ENCODE data around the gene GLDC.
"Not testable (repeated sequence)": the region's sequence is repeated elsewhere in the genome, so short reads cannot be mapped to it uniquely, and the experiment has no call there.

The GLDC gene

DNA sequence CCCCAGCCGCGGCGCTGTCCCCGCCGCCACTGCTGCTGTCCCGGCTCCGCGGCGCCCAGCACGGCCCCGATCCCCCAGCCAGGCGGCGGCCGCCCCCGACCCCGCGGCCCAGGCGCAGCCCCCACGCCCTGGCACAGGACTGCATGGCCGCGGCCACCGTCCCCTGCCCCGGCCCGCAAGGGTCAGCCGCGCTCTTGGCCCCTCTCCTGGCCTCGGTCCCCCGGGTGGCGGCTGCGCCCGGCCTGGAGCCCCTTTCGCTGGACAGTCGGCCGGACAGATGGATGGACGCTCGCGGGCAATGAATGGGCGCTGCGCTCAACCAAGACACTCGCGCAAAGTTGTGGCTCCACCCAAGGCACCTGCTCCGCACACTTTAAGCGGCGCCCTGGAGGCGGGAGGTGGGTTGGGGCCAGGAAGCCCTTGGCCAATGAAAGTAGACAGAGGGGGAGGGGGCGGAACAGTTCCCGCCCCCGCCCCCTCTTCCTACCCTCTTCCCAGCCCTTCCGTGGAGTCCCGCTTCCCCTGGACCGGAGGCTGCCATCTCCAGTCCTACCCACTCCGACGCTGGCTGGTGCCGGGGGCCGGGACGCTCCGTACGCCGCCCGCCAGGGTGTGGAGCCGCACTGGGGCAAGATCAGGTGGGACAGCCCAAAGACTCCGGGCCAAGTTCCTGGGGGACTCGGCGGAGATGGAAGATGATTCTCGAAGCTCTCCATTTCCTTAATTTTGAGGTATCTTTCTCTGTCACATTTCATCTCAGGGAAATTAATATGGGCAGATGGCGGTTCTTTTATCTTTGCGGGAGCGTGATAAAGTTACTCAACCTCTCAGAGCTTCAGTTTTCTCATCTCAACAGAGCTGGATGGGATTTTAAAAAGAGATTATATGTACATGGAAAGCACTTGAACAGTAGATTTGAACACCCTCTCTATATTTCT is at the start of gene GLDC:
GLDC (minus strand) TSS at position 375 of the 938 bp plus-strand sequence; CDS start at position 145, 230 bp downstream.
- DNase-seq = peak; percentile 25

DNA sequence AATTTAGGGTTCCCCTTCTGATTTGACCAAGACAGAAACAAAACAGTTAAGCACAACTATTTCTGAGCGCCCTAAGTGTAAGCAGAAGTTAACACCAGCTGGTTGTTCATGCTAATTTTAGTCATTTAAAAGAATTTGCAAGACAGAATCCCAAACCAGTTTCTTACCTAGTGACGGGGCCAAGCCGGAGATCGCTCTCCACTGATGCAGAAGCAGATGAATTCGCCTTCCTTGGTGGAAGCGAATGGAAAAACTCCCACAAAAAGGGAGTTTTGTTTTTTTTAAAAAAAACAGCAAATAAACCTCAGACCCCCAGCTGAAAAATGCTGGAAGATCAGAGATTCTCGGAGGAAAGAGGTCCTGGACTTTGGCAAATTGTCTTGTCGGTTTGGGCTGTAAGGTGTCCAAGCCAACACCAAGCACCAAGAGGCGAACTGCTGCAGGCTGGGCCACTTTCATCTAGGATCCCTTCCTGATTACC is 47.4 kb upstream of the GLDC start:
- DNase-seq = no peak

DNA sequence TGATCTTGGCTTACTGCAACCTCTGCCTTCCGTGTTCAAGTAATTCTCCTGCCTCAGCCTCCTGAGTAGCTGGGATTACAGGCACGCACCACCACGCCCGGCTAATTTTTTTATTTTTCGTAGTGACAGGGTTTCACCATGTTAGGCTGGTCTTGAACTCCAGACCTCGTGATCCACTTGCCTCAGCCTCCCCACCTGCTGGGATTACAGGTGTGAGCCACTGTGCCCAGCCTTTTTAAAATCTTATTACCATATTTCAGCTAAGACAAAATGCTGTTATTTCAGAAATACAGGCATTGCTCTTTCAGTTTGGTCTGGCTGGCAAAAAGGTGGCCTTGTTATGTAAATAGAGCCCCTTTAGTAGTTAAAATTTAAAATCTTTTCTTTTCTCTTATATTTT is 46.9 kb upstream of the GLDC start:
- no peak for DNase-seq

DNA sequence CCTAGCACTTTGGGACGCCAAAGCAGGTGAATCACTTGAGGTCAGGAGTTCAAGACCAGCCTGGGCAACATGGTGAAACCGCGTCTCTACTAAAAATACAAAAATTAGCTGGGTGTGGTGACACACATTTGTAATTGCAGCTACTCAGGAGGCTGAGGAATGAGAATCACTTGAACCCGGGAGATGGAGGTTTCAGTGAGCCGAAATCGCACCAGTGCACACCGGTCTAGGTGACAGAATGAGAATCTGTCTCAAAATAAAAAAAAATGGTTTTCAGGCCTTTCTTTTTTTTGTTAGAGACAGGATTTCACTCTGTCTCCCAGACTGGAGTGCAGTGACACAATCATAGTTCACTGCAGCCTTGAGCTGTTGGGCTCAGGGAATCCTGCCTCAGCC is 45.1 kb upstream of the GLDC start:
- not testable (repeated sequence) for DNase-seq

DNA sequence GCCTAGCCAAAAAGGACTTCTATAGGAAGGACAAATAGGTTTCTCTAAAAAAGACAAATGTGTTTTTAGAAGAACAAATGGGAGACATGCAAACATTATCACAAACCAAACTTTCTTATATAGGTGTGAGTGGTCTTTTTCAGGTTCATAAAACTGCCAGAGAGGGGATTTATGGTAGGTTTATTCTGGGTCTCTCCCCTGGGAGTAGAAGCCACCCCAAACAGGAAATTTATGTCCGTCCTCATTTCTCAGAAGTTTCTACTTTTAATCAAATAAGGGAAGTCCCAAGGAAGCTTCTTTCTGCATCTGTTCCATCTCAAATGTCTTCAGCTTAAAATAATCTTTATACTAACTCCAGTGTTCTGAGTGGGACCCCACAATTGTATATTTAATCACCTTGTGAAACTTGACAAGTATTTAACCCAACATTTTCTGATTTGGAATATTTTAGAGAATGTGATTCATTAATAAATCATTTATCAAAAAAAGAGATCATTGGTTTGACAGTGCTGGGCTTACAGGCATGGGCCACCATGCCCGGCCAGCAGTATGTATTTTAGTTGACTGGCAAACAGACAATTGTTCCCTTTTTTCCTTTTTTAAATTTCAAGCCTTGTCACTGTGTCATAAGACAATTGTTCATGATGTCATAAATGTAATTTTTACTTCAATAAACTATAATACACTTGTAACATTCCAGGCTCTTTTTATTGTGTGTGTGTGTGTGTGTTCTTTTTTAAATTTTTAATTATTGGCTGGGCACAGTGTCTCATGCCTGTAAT is 44.6 kb upstream of the GLDC start:
- no peak for DNase-seq

DNA sequence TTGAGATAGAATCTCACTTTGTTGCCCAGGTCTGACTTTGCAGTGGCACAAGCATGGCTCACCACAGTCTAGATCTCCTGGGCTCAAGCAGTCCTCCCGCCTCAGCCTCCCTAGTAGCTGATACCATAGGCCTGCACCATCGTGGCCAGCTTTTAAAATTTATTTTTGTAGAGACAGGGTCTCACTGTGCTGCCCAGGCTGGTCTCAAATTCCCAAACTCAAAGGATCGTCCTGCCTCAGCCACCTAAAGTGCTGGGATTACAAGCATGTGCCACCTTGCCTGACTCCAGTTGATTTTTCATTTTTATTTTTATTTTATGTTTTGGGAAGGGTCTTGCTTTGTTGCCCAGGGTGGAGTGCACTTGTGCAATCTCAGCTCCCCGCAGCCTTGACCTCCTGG is 41.7 kb upstream of the GLDC start:
- DNase-seq = no peak

DNA sequence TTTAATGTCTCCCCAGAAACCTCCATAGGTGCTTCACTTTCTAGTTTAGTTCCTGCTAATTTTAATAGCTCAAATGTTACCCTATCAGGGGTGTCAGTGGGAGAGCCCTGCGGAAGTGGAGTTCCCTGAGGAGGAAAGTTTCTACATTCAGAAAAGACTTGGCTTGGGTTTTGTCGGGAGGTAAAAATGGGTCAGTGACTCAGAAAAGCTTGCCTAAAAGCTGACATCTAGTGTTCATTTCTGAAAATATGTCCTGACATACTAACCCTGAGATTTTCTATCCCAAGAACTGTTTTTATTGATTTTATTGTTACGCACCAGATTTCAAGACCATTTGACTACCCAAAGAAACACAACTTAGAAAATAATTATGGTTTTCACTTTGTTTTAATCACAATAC is 40.9 kb upstream of the GLDC start:
- no peak for DNase-seq

DNA sequence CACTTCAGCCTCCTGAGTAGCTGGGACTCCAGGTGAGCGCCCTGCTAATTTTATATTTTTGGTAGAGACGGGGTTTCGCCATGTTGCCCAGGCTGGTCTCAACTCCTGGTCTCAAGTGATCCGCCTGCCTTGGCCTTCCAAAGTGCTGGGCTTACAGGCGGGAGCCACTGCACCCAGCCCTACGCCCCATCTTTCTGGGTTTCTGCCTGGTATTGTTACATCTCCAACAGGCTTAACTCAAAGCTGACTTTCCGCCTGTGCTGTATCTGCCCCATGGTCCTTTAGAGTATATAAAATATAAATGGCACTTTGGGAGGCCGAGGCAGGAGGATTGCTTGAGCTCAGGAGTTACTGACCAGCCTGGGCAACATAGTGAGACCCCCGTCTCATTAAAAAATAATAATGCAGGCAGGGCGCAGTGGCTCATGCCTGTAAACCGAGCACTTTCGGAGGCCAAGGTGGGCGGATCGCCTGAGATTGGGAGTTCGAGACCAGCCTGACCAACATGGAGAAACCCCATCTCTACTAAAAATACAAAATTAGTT is 36.5 kb upstream of the GLDC start:
- no peak for DNase-seq

DNA sequence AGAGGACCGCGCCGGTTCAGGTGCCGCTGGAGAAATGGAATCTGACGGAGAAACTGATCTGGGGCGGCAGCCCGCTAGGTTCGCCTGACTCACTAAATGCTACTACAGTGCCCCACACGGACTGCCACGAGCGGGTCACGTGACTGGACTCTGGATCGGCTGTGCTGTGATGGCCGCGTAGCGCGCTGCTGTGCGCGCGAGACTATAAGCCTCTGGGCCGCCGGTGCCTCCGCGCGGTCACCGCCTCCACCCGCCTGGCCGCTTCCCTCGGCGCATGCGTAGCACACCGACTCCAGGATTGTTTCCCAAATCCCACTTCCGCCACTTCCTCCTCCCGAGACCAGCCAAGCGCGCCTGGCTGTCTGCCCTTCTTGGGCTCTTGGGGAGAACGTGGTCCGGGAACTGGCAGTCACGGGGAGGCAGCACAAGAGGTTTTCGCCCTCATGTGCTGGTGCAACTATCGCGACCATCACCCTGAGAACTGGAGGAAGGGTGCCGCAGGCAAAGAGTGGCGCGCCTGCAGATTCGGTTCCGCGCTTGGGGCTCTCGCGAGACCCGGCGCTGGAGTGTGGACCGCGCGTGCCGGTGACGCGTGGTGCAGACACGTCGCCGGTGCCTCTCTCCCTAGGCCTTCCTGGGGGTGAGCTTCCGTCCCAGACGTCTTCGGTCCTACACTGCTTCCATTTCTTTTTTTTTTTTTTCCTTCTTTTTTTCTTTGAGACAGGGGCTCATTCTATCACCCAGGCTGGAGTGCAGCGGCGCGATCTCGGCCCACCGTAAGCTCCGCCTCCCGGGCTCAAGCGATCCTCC is 35.8 kb upstream of the GLDC start:
- DNase-seq = peak; percentile 85

DNA sequence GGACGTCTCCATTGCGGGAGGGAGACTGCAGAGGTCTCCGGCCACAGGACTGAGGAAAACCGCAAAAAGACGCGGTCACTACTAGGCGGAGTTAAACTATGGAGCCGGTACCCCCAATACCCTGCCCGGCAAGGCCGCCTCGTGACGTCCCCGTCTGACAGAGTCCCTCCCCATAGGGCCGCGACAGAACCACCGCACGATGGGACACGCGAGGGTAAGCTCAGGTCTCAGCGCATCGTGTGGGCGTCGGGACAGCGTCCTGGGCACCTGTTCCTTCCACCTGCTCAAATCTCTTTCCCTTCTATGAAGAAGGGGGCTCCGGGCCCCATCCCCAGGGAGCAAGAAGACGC is 35.2 kb upstream of the GLDC start:
- DNase-seq = no peak

DNA sequence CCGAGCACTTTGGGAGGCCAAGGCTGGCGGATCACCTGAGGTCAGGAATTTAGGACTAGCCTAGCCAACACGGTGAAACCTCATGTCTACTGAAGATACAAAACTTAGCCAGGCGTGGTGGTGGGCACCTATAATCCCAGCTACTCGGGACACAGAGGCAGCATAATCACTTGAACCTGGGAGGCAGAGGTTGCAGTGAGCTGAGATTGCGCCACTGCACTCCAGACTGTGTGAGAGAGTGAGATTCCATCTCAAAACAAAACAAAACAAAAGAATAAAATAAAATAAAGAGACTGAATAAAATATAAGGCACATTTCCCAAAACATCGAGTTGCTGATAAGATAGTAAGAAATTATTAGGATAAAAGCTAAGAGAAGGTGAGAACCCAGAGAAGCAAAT is 32.3 kb upstream of the GLDC start:
- no peak for DNase-seq

DNA sequence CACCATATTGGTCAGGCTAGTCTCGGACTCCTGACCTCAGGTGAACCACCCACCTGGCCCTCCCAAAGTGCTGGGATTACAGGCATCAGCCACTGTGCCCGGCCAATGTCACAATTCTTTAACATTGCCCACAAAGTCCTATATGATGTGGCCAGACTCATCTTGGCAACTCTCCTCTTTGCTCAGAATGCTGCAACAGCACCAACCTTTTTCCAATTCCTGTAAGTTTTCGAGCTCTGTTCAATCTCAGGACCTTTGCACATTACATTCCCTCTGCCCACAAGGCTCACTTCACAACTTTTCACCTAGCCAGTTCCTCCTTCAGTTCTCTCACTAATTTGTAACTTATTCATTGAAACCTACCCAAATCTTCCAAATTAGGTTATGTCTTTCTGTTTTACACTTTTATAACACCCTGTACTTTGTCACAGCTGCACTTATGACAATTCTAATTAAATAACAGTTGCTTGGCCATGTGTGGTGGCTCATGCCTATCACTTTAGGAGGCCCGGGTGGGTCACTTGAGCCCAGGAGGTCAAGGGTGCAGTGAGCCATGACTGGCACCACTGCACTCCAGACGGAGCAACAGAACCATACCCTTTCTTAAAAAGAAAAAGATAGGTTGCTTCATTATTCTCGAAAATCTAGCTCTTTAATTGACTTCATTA is 30.9 kb upstream of the GLDC start:
- no peak for DNase-seq

DNA sequence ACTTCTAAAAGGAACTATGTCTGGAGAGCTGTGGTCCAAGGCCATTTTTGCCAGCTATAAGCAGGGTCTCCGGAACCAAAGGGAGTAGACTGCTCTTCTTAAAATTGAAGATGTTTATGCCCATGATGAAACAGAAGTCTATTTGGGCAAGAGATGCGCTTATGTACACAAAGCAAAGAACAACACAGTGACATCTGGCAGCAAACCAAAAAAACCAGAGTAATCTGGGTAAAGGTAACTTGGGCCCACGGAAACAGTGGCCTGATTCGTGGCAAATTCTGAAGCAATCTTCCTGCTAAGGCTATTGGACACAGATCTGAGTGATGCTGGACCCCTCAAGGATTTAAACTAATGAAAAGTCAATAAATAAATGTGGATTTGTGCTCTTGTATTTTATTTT is 29.7 kb upstream of the GLDC start:
- no peak for DNase-seq

DNA sequence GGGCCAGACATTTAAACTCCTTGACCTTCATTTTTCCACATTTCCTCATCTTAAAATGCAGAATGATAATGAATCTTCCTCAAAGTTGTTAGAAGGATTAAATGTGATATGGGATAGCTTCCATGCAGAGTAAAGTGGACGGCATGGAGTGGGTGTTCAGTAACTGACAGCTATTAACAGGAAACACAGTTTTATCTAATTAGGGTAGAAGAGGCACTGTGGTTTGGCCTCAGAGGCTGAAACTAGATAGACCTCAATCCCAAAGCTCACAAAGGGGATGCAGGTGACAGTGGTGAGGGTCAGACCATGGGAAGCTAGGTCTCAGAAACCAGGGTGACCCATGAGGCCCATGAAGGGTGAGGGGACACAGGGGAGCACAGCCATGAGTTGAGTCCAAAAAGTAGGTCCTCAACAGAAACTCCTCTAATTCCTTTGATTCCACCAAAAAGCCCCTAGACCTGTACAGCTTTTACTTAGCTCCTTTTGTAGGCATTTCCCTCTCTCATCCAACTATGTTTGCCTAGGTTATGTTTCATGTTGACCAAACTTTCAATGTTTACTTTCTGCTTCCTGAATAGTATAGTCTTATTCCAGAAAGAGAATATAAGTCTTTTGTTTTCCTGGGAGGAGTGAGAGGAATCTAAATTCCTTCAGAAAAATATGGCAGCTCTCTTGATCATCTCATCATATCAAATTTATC is 27.9 kb upstream of the GLDC start:
- DNase-seq = no peak

DNA sequence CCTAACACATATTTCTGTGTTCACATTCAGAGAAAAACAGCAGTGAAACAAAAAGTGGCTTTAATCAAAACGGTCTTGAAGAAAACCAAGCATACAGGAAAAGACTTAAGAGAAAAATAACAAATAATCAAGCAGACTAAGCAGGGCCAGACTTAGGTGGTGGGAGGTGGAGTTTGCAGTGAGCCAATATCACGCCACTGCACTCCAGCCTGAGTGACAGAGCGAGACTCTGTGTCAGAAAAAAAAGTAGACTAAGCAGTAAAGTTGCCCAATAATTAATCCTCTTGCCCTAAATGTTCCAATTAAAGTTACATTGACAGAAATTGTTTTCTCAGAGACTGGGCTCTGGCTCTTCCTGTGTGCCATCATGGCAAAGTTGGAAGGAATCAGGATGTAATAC is 26.6 kb upstream of the GLDC start:
- no peak for DNase-seq

DNA sequence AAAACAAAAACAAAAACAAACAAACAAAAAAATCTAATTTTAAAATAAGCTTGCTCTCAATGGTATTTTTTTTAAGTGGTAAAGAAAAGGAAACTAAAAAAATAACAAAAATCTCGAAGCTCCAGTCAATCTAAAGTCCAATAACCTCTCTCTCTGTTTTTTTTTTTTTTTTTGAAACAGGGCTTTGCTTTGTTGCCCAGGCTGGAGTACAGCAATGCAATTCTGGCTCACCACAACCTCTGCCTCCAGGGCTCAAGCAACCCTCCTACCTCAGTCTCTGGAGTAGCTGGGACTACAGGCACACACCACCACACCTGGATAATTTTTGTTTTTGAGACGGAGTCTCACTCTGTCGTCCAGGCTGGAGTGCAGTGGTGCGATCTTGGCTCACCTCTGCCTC is 25.9 kb upstream of the GLDC start:
- DNase-seq = no peak

DNA sequence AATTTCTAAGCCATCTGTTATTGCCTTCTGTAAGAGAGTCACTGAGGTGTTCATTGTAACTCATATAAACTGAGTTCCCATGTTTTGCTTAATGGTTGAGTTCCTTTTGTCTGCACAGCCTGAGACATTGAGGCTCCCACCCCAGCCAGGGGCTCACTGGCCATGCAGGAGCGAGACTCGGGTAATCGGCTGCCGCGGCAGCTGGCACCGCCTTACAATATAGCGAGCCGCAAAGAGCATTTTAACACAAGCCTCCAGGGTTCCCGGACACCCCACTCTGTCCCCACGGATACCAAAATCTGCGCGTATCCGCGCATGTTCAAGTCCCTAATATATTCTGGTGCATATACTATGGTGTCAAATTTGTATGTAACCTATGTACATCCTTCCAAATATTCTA is 24.4 kb upstream of the GLDC start:
- no peak for DNase-seq

DNA sequence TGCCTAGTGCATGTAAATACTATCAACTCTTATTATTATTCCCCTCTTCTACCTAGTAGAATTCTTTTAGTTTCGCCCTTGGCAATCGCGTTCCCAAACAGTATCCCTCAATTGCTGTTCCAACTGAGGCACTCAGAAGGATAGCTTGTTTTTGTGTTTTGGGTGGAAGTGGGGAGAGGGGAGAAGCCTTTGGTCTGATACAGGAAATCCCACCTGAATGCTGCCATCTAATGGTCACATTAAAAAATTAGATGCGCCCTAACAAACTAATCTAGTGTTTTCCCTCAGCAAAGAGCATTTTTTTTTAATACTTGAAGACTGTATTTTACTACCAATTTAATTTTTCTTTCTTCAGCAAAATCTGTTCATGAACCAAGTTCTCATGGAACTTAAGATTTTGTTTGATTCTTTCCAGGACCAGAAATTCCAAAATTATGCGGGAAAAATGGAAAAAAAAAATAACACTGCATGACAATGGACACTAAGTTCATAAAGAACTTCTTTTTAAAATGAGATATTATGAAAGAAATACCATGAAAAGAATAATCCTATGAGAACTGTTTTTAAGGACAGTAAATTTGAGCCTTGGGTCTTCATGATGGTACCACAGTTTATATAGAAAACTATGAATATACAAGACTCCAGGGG is 22.2 kb upstream of the GLDC start:
- no peak for DNase-seq

DNA sequence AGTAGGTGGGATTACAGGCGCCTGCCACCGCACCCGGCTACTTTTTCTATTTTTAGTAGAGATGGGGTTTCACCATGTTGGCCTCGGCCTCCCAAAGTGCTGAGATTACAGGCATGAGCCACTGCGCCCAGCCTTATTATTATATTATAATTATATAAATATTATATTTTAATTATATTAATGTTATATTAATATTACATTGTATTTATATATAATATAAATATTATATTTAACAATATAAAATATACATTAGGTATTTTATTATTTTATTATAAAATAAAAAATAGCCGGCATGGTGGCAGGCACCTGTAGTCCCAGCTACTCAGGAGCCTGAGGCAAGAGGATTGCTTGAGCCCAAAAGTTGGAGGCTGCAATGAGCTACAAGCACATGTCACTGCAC is 21.6 kb upstream of the GLDC start:
- DNase-seq = no peak

DNA sequence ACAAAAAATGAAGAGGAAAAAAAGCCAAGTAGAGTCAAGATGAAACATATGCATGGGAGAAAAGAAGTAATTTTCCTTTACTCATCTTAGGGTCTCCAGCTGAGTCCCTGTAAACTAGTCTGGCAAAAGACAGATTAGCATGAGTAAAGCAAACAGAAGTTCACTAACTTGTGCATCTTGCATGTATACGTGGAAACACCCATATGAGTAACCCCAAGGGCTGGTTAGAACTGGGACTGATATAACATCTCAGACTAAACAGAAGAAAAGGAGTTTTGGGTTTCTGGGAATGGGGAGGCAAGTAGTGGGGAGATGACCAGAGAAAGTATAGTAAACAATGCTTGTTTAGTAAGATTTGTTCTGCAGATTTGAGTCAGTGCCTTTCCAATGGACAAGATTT is 20.1 kb upstream of the GLDC start:
- no peak for DNase-seq

DNA sequence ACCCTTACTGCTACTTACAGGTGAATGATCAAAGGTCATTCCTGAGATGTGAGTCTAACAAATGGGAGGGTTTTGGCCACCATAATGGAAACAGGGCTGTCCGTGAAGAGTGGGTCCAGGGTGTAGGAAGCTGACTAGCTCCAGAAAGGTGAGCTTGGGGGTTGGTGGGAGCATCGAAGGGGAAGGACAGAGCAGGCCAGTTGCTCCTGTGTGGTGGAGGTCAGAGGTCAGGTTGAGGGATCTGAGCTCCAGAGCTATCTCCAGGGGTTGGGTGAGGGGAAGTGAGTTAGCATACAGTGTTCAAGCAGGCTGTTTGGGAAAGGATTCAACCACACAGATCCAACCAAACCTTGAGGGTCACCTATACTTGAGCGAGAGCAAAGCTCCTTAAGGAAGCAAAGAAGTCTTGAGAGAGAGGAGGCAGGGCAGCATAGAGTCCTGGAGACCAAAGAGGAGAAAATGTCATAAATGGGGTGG is 18.7 kb upstream of the GLDC start:
- no peak for DNase-seq
